CD14-positive monocyte (primary cell): Measurements from ENCODE around the gene ATP6V1D. TPM values are rescaled to one million over a fixed set of nuclear protein-coding genes. Genes with fewer than 3 reads are reported as not detected.

Experiments
- DNase-seq, 3 donors: peaks; one replicate each; pipeline ENCODE4 v3.0.0-alpha.2; 2011 to 2022
- H2AFZ ChIP-seq: 2 replicates; pipeline ENCODE4 v1.6.0; 2012; ENCODE audit warnings: mild to moderate bottlenecking, low read depth, low read length, inconsistent platforms; ENCODE audit not compliant: insufficient read depth, poor library complexity, severe bottlenecking
- H3K27ac ChIP-seq, 2 donors: 1 replicate in 1 of 2; 2 replicates in 1 of 2; pipeline ENCODE4 v1.5.1; 2012 to 2013; ENCODE audit warnings: low read length in 2 of 2, control low read depth in 1 of 2, inconsistent platforms in 1 of 2, low read depth in 1 of 2, mild to moderate bottlenecking in 1 of 2
- H3K27me3 ChIP-seq, 2 donors: one replicate each; pipeline versions ENCODE4 v1.6.0 to v1.6.1; 2011 to 2013; ENCODE audit warnings: low read length in 2 of 2; ENCODE audit not compliant: control insufficient read depth in 2 of 2, insufficient read depth in 2 of 2
- H3K36me3 ChIP-seq, 2 donors: replicated peaks in 1 of 2; 1 replicate in 1 of 2; 2 replicates in 1 of 2; pipeline versions ENCODE4 v1.5.1 to v1.6.1; 2012 to 2013; ENCODE audit warnings: low read length in 2 of 2, control low read depth in 1 of 2, inconsistent platforms in 1 of 2, mild to moderate bottlenecking in 1 of 2; ENCODE audit not compliant: insufficient read depth in 2 of 2, control insufficient read depth in 1 of 2
- H3K4me1 ChIP-seq, 2 donors: 1 replicate in 1 of 2; 2 replicates in 1 of 2; pipeline versions ENCODE4 v1.5.1 to v1.6.1; 2012 to 2013; ENCODE audit warnings: low read length in 2 of 2, control low read depth in 1 of 2, inconsistent platforms in 1 of 2, mild to moderate bottlenecking in 1 of 2, moderate library complexity in 1 of 2; ENCODE audit not compliant: insufficient read depth in 2 of 2, control insufficient read depth in 1 of 2
- H3K4me2 ChIP-seq: replicated peaks from 2 replicates; pipeline ENCODE3; 2012; ENCODE audit warnings: low read length, moderate library complexity, mild to moderate bottlenecking; ENCODE audit not compliant: poor library complexity, severe bottlenecking; ENCODE audit errors: extremely low read depth
- H3K4me3 ChIP-seq, 3 experiments: fragments of 200-600 bp in 1 of 3; sonication (generic) in 1 of 3; replicated peaks in 1 of 3; 1 replicate in 2 of 3; 2 replicates in 1 of 3; pipeline ENCODE4 v1.5.1; 2011 to 2013; ENCODE audit warnings: low read length in 3 of 3, mild to moderate bottlenecking in 3 of 3, control low read depth in 2 of 3, low read depth in 2 of 3, inconsistent platforms in 1 of 3, moderate library complexity in 1 of 3
- H3K79me2 ChIP-seq: 2 replicates; pipeline ENCODE4 v1.6.0; 2012; ENCODE audit warnings: mild to moderate bottlenecking, control low read depth, inconsistent platforms, low read length, moderate library complexity; ENCODE audit not compliant: insufficient read depth
- H3K9ac ChIP-seq: 2 replicates; pipeline ENCODE4 v1.6.0; 2017; ENCODE audit warnings: low read length, mild to moderate bottlenecking; ENCODE audit not compliant: insufficient read depth, poor library complexity, severe bottlenecking
- H3K9me3 ChIP-seq, 2 donors: replicated peaks in 1 of 2; 1 replicate in 1 of 2; 2 replicates in 1 of 2; pipeline versions ENCODE4 v1.5.1 to v1.6.1; 2012 to 2013; ENCODE audit warnings: low read length in 2 of 2, control low read depth in 1 of 2; ENCODE audit not compliant: control insufficient read depth in 1 of 2, insufficient read depth in 1 of 2
- H4K20me1 ChIP-seq: 2 replicates; pipeline ENCODE4 v1.6.0; 2012; ENCODE audit warnings: mild to moderate bottlenecking, low read length, control low read depth, moderate library complexity; ENCODE audit not compliant: insufficient read depth
- H3K27ac Mint-ChIP-seq, 7 donors: one replicate each; pipeline ENCODE4 v1.8.0; 2020; ENCODE audit warnings: mild to moderate bottlenecking in 7 of 7, mixed read lengths in 7 of 7, moderate library complexity in 6 of 7, inconsistent platforms in 2 of 7
- H3K27me3 Mint-ChIP-seq, 3 donors: one replicate each; pipeline ENCODE4 v1.8.0; 2021 to 2022; ENCODE audit warnings: low read depth in 3 of 3, mild to moderate bottlenecking in 3 of 3, mixed read lengths in 3 of 3, moderate library complexity in 3 of 3, inconsistent platforms in 1 of 3
- H3K36me3 Mint-ChIP-seq, 2 donors: one replicate each; pipeline ENCODE4 v1.8.0; 2020; ENCODE audit warnings: mixed read lengths in 2 of 2, inconsistent platforms in 1 of 2, mild to moderate bottlenecking in 1 of 2
- H3K4me1 Mint-ChIP-seq: one replicate; pipeline ENCODE4 v1.8.0; 2020; ENCODE audit warnings: mild to moderate bottlenecking, mixed read lengths
- H3K4me3 Mint-ChIP-seq, 2 donors: one replicate each; pipeline ENCODE4 v1.8.0; 2020; ENCODE audit warnings: mild to moderate bottlenecking in 2 of 2, mixed read lengths in 2 of 2, moderate library complexity in 1 of 2
- H3K9me3 Mint-ChIP-seq, 7 donors: one replicate each; pipeline ENCODE4 v1.8.0; 2020 to 2022; ENCODE audit warnings: mixed read lengths in 7 of 7, mild to moderate bottlenecking in 6 of 7, moderate library complexity in 6 of 7, inconsistent platforms in 2 of 7
- CTCF ChIP-seq: fragments of 200-600 bp; IDR thresholded peaks from one replicate; pipeline ENCODE4 v1.8.0; 2022; ENCODE audit warnings: antibody characterized with exemption, mild to moderate bottlenecking
- WGBS: methylation state at CpG from one replicate; pipeline ENCODE4 v1.1.5; 2013; ENCODE audit warnings: missing lambda C conversion rate; ENCODE audit not compliant: insufficient coverage; 5-methylcytosine and 5-hydroxymethylcytosine counted together
- intact Hi-C, 2 donors: fragments of 100-400 bp; cut with micrococcal nuclease; formaldehyde crosslinking; loops; one replicate each; pipeline versions ENCODE4 v1.15.0 to v1.15.1; 2023
- polyA plus RNA-seq, 3 donors: library from polyadenylated mRNA; depleted of rRNA in 1 of 3; unstranded in 2 of 3; stranded (reverse) in 1 of 3; fragments of 300-500 nt in 2 of 3; fragments of >200 nt in 1 of 3; fragmentation: Illumina TruSeq in 2 of 3; gene quantifications; 1 replicate in 2 of 3; 2 replicates in 1 of 3; pipeline ENCODE4 v1.2.3, GENCODE V29; 2012 to 2021

Gene ATP6V1D
- polyA plus RNA-seq, 3 donors, result 18.4 to 122 (median 94.1) TPM

GRCh38 chr14:67395876-67396189 lies 36.2 kb upstream of the ATP6V1D start:
- no peaks in the 10 kb centered on the region for H4K20me1 ChIP-seq
- TF ChIP-seq CTCF, result no peak
- no peak overlapping the region for H2AFZ ChIP-seq
- H3K4me1 Mint-ChIP-seq, result peaks cover 2% of the 10 kb centered on the region
- H3K36me3 Mint-ChIP-seq, result no peaks in the 10 kb centered on the region
- H3K36me3 ChIP-seq, result no peaks in the 10 kb centered on the region
- H3K4me2 ChIP-seq, result no peak overlapping the region
- peaks cover 5 to 11% (median 10%) of the 10 kb centered on the region in 3 donors for H3K27me3 Mint-ChIP-seq
- no peak overlapping the region for H3K27ac ChIP-seq
- intact Hi-C loops, result no loop called here
- no peaks in the 10 kb centered on the region for H3K9me3 ChIP-seq
- no peaks in the 10 kb centered on the region for H3K27me3 ChIP-seq
- H3K79me2 ChIP-seq, result no peaks in the 10 kb centered on the region
- no peak for DNase-seq
- H3K4me3 ChIP-seq, result no peak overlapping the region
- H3K27ac Mint-ChIP-seq, result no peak overlapping the region
- WGBS, result 54% methylated on average over 2 of the region's 5 CpGs
- H3K4me3 Mint-ChIP-seq, result no peak overlapping the region
- no peak overlapping the region for H3K9ac ChIP-seq
- no peaks in the 10 kb centered on the region for H3K4me1 ChIP-seq
- H3K9me3 Mint-ChIP-seq, result peaks cover 0 to 1% (median 0%) of the 10 kb centered on the region in 7 donors

- Histone ChIP-seq H3K4me1 (no peaks in the 10 kb centered on the region), H3K4me2 (no peak overlapping the region), H3K27ac (no peak overlapping the region), H3K9me3 (no peaks in the 10 kb centered on the region), H3K9ac (no peak overlapping the region), H2AFZ (no peak overlapping the region), H3K36me3 (no peaks in the 10 kb centered on the region), H3K4me3 (no peak overlapping the region), H4K20me1 (no peaks in the 10 kb centered on the region), H3K27me3 (no peaks in the 10 kb centered on the region), H3K79me2 (no peaks in the 10 kb centered on the region)
- 89% methylated on average over 13 of the region's 16 CpGs for WGBS
- H3K27me3 Mint-ChIP-seq, result peaks cover 3 to 13% (median 7%) of the 10 kb centered on the region in 3 donors
- no peak overlapping the region for H3K27ac Mint-ChIP-seq
- H3K4me1 Mint-ChIP-seq, result peaks cover 2% of the 10 kb centered on the region
- no peak for TF ChIP-seq CTCF
- no peak overlapping the region for H3K4me3 Mint-ChIP-seq
- DNase-seq, result no peak
- H3K9me3 Mint-ChIP-seq, result peaks cover 0 to 1% (median 0%) of the 10 kb centered on the region in 7 donors
- intact Hi-C loops, result no loop called here
- no peaks in the 10 kb centered on the region for H3K36me3 Mint-ChIP-seq
Measured at GRCh38 chr14:67395086-67395875, 35.7 kb upstream of the ATP6V1D start.
